Renal cortex interstitium (tissue), 11 donors: Measurements from ENCODE around the gene SHH. TPM values are rescaled to one million over a fixed set of nuclear protein-coding genes. Genes with fewer than 3 reads are reported as not detected.
A peak's percentile ranks its signal among the peaks of the same experiment; 100 is the strongest.
"Not testable (repeated sequence)": the region's sequence is repeated elsewhere in the genome, so short reads cannot be mapped to it uniquely, and the experiment has no call there.

Experiments used
- DNase-seq, 11 donors: peaks; one replicate each; pipeline ENCODE4 v3.0.0-alpha.2; 2013; ENCODE audit warnings: low read depth in 9 of 11, low spot score in 4 of 11; ENCODE audit errors: extremely low read depth in 1 of 11
- polyA plus RNA-seq, 3 donors: library from polyadenylated mRNA; unstranded; fragments of 120-200 nt; gene quantifications; one replicate each; pipeline ENCODE4 v1.2.1, GENCODE V29; 2013; ENCODE audit not compliant: insufficient read length in 3 of 3

SHH gene
- polyA plus RNA-seq, 3 donors = 1.1 to 3.3 (median 2.3) TPM

- no peak for DNase-seq
These were observed 33.0 kb upstream of the SHH start for GRCh38 chr7:155845226-155845625.

DNA sequence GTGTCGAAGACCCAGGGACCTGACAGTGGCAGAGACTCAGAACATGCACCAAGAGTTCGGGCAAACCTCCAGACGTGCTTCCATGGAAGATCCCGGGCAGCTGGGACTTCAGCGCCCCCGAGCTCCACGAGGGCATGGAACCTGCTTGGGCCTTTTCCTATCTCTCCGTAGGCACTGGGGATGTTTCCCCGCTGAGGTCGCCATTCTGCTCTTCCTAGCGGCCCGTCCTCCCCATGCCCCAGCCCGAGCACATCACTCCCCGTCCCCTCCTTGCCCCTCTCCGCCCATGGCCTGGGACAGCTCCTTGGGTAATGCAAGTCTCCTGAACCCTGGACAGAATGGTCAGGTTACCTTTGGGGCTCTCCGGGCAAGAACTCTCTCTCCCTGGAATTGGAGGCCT is 32.3 kb upstream of the SHH start:
- DNase-seq = no peak

- peak; percentile 44 to 89 (median 68) for DNase-seq
These were observed 31.8 kb upstream of the SHH start for GRCh38 chr7:155844019-155844453.

DNA sequence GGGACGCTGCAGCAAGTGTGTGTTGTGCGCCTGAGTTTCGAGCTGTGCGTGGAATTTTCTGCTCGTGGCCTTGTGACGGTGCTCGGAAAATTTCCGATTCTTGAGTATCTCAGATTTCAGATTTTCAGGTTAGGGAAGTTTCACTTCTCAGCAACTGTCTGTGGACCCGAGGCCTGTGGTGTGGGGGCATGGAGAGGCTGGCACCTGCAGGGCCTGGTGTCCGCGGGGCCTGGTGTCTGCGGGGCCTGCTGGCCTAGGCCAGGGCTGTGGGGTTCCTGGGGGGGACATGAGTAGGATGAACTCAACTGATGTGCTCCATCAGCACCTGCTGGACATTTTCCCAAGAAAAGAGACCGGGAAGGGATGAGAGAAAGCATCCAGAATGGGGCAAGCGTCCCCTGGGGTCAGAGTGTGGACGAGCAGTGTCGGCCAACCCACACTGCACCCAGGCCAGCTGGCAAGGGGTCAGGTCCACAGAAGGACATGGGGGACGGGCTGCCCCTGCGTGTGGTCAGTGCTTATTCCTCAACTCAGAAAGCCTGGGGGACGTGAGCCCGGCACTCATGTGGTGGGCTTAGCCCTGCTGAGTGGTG is 31.3 kb upstream of the SHH start:
- no peak for DNase-seq

- peak in 1 of 11 donors; percentile 35 for DNase-seq
These were observed 30.4 kb upstream of the SHH start for GRCh38 chr7:155842496-155843265.

DNA sequence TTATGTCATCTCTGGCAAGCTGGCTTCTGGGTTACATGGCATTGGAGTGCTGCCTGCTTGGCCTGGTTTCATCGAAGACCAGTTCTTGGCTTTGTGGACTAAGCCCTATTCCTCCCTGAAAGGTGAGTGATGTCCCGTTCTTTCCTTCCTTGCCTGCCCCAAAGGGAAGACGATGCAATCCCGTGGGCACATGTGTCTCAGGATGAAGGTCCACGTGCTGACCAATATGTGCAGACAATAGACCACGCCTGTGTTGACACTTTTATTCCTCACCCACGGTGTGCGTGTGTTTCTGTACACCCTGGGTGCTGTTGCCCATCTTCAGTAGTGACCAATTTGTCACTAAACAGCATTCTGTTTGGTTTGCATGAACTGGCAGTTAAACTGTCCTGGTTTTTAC is 28.6 kb upstream of the SHH start:
- no peak for DNase-seq

GRCh38 chr7:155840262-155840885 is 28.1 kb upstream of the SHH start:
- no peak for DNase-seq

DNA sequence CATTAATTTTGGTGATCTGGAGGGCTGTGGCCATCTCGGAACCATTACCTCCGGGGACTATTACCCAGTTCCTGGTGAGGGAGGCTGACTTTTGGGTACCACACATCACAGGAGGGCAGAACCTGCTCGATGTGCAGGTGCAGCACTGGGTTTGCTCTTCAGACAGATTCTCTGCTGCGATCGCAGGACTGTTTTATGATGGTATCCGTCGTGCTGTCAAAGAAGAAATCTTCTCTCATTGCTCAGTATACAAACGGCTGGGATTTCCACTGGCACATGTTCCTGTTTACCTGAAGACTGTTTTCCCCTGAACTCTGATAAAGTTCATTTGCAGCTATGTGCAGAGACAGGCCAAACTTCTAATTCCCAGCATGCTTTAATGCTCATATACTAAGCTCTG is 27.2 kb upstream of the SHH start:
- no peak for DNase-seq

- not testable (repeated sequence) for DNase-seq
These were observed 26.0 kb upstream of the SHH start for GRCh38 chr7:155838312-155838711.

GRCh38 chr7:155837126-155837479 is 24.8 kb upstream of the SHH start:
- DNase-seq = no peak

DNA sequence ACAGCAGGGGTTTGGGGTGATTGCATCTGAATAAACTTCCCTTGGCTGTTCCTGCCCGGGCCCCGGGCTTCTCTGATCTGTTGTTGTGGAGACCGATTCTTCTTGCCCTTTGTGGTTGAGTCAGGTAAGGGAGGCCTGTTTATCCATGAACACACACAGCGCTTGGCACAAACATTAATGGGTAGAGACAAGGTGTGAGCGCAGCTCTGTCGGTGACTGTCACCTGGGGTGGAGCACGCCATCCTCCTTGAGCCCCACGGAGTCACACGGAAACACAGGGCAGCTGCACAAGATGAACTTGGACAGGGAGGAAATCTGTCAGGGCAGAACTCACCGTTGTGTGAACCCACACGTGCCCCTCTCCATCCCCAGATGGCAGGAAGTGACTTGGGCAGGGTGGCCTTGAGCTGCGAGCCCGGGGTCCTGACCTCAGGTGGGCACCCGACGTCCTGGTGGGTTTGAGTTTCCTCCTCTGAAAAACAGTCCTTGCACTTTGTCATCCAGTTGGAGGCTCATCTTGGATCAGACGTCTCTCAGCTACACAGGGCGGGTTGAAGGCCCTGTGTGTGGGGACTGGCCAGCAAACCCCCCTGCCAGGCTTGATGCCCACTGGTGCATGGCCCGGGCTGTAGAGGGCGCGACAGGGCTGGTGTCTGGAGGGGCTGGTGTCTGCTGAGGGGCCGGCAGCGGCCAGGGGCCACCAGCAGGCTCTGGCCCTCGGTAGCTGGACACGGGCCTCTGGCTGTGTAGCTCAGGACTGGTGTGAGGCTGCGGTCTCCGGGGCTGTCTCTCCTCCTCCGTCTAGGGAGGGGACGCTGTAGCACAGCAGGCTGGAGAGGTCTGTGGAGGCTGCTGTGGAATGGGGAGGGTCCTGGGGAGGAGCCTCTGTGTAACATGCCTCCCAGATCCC is 24.2 kb upstream of the SHH start:
- no peak for DNase-seq

- DNase-seq = no peak
These were observed 23.4 kb upstream of the SHH start for GRCh38 chr7:155835446-155836215.

GRCh38 chr7:155834486-155835048 is 22.3 kb upstream of the SHH start:
- no peak for DNase-seq

DNA sequence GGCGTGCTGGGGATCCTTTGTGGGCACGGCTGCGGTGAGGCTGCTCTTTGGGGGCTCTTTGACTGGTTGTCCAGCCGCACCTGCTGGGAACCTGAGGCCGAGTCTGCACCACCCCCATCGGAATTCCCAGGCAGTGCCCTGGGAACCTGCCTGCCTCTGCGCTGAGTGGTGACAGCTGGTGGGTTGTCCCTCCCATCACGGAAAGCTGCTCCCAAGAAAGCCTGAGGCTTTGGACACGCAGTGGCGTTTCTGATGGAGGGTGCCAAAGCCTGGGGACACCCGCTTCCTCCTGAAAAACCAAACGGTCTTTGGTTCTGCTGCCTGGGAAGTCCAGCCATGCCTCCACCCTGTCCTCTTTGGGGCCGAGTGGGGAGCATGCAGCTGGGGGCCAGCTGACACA is 21.4 kb upstream of the SHH start:
- no peak for DNase-seq

GRCh38 chr7:155832581-155832981 is 20.3 kb upstream of the SHH start:
- no peak for DNase-seq

DNA sequence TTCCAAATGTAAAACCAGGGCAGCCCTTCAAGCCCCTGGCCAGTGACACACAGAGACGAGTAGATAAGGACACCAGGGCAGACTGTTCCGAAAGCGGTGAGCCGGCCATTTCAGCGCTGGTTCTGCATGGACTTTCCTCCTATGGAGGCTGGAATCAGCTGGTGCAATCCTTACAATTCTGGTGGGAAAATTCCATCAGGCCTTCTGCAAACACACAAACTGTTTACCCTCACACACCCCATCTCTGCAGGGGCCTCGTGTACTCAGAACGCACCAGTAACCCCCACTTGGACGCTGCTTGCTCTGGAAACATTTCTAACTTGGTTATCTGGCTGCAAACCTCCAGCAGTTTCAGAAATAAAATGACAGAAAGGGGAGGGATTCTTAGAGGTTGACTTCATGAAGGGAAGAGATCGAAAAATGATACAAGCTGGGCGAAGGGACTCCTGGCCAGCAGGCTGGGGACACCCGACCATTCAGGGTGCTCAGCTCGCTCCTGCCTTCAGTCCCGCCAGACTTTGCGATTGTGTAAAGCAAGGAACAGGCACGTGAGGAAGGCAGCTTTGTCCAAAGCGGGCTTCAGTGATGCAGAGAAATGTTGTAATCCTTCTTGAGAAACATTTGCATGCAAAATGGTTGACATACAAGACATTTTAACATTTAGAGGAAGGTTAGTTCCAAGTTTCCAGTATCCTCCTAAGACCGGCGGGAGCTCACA is 19.7 kb upstream of the SHH start:
- no peak for DNase-seq

- DNase-seq = no peak
These were observed 18.9 kb upstream of the SHH start for GRCh38 chr7:155830961-155831806.
